Stimulated activated CD4-positive, alpha-beta T cell treated with anti-CD3 and anti-CD28 coated beads, Interleukin-1b, Interleukin-23, amount 100 ng/mL, for 1 hour (primary cell): ENCODE measurements around the gene CUL4B.
"Not testable (repeated sequence)": the region's sequence is repeated elsewhere in the genome, so short reads cannot be mapped to it uniquely, and the experiment has no call there.

Experiments used
- DNase-seq, 2 donors: peaks; one replicate each; pipeline ENCODE4 v3.0.0-alpha.2; 2020; ENCODE audit warnings: low read depth in 2 of 2

CUL4B gene

DNA sequence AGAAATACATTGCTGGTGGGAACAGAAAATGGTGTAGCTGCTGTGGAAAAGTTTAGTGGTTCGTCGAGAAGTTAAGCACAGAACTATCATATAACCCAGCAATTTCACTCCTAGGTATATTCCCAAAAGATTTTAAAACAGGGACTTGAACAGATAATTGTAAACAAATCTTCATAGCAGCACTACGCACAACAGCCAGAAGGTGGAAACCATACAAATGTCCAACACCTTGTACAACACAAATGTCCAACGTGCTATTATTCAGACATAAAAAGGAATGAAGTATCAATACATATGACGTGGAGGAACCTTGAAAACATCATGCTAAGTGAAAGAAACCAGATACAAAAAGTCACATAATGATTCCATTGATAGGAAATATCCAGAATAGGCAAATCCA lies 37.9 kb downstream of the CUL4B start:
- no peak for DNase-seq

DNA sequence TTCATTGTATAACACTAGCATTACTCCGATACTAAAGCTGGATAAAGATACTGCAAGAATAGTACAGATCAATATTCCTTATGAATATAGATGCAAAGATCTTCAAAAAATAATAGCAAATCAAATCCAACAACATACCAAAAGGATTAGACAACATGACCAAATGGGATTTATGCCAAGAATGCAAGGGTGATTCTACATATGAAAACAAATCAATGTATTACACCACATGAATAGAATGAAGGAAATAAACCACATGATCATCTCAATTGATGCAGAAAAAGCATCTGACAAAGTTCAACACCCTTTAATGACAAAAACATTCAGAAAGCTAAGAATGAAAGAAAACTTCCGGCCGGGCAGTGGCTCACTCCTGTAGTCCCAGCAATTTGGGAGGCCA lies 42.8 kb downstream of the CUL4B start:
- DNase-seq = no peak

DNA sequence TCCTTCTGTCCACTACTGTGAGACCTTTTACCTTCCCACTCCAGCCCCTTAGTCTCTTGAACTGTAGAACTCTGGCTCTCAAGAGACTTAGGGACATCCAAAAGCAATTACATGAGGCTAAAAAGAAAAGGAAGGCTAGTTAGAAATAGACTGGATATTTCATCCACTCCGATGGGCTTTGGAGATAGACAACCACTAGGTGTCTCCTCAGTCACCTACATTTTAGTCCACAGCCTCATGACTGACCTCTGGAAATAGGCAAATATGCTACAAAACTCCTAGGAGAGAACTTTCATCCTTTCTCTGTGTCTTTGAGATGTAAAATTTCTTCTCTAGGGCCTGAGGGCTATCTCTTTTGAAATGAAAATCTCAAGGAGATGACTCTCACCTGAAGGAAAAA lies 46.5 kb downstream of the CUL4B start:
- no peak for DNase-seq

DNA sequence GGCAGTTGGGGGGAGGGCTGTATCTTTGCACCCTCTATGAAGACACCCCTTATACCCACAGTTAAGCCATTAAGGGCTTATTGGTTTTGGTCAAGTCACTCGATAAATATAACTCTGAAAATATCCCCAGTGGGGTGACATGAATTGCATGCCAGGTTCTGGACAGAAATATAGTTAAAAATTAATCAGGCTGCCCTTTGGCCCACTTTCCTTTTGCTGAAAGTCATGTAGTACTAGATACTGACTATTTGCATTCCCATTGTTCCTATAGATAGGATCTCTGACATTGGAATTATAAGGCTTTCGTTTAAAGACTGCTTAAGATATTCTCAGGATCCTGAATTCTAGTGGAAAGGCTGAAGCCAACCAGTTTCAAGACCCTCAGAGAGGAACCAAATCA lies 48.1 kb downstream of the CUL4B start:
- no peak for DNase-seq

DNA sequence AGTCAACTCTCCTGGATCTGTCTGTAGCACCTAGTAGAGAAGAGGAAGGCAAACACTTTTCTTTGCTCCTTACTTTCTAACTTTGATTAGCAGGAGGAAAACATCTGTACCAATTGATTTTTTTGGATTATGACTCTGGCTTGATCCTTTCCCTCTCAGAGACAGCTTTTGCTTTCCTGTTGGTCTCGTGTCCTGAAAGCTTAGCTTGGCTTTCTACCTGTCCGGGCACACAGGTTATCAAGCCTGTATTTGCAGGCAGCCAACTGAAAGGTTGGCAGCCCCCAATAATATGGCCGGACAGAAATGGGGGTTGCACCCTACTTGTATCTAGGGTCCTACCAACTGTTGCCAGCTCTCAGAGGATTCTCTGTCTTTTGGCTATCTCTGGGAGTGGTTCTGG lies 48.5 kb downstream of the CUL4B start:
- no peak for DNase-seq

DNA sequence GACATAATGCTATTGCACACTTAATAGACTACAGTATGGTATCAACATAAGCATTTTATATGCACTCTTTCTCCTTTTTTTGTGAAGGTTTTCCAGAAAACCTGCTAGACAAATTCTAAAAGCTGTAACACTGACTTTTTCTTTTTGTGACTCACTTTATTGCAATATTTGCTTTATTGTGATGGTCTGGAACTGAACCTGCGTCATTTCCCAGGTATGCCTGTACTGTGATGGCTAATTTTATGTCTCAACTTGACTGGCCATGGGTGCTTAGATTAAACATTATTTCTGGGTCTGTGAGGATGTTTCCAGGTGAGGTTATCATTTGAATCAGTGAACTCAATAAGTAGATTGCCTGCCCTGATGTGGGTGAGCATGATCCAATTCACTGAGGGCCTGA lies 56.2 kb downstream of the CUL4B start:
- no peak for DNase-seq

DNA sequence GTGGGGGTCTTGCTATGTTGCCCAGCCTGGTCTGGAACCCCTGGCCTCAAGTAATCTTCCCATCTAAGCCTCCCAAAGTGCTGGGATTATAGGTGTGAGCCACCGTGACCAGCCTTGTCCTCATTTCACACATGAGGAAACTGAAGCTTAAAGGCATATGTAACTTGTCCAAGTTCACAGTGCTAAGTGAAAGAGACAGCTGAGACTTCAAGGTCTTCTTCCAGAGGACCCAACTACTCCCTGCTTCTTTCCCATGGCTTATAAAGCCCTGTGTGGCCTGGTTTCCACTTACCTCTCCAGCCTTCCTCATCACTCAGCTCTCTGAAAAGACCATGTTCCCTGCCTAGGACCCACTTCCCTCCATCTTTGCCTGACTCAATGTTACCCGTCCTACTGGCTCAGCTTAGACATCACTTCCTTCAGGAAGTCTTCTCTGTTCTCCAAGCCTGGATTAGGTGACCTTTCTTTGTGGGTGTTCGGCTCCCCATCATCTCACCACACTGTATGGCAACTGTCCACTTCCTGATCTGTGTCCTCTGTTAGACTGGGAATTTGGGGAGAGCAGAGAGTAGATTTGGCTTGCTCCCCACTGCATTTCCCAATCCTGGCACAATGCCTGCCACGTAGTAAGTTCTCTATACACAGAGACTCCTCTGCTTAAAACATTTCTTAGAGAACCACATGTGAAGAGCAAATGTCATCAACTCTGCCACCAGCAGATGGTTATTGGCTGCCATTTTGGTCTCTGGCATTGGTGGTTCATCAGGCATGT lies 61.3 kb downstream of the CUL4B start:
- DNase-seq = no peak

DNA sequence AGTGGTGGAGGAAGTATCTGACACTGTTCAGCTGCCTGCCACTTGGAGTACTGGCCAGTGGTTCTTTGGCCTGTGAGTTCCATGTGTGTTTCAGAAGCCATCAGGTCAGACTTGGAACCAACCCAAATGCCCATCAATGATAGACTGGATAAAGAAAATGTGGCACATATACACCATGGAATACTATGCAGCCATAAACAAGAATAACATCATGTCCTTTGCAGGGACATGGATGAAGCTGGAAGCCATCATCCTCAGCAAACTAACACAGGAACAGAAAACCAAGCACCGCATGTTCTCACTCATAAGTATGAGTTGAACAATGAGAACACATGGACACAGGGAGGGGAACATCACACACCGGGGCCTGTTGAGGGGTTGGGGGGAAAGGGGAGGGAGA lies 70.6 kb downstream of the CUL4B start:
- not testable (repeated sequence) for DNase-seq

DNA sequence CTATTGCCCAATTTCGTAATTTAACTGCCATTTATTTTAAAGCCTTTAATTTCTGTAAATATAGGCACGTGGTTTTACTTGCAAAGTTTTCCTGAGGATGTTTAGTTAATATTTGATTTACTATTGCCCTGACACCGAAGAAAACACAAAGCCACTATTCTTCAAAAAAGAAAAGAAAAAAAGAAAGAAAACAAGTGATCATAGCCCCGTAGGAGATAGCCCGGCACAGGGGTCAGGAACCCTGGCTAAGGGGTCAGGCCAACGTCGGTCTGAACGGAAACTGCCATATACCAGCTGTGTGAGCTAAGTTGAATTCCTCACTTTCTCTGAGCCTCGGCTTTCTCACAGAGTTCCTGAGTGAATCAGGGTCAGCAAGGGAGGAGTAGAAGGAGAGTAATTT lies 74.0 kb downstream of the CUL4B start:
- no peak for DNase-seq

DNA sequence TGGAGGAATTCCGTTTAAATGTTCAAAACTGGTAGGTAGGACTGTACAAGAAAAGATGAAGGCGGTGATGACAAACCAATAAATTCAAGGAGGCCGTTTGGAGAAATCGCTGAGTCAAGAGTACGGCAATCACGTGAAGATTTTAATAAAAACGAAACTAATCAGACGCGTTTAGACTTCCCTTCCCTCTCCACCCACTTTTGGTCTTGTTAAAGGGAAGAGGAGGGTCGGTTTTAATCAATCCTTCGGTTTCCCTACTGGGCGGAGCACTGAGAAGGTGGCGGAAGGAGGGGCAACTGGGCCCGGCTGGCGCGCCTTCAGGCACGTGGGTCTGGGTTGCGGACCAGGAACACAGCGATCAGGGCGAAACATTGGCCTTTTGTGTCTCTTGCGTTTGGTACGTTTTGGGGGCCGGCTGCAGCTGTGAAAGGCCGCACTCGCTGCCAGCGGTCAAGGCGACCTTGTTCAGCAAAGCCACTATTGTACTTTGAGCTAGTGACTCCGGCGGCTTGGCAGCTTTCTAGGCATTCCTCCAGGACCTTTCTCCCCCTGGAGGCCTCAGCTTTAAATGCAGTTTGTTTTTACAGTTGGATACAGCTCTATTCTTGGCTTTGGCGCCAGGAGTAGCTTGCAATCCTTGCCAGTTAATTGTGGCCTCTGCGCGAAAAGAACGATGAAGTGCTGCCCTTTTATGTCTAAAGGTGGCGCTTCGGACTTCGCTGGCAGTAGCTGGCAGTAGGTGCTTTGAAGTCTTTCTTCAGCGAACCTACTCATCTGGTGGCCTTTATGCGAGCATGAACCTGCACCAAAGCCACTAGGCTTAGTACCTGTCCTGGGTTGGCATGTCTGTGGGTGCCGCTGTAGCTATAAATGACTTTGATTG lies 74.9 kb downstream of the CUL4B start:
- peak in 1 of 2 donors; percentile 18 for DNase-seq

DNA sequence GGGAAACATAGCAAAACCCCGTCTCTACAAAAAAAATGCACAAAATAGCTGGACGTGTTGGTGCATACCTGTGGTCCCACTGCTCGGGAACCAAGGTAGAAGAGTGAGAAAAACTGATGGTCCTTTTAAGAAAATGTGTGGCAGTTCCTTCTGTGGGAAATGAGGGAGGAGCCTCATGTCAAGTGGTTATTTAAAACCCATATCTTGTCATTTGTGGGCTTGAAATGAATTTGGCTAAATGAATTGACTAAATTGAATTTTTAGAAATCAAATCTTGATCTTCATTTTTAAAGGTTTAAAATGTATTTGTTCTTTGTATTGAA lies 75.5 kb downstream of the CUL4B start:
- no peak for DNase-seq

DNA sequence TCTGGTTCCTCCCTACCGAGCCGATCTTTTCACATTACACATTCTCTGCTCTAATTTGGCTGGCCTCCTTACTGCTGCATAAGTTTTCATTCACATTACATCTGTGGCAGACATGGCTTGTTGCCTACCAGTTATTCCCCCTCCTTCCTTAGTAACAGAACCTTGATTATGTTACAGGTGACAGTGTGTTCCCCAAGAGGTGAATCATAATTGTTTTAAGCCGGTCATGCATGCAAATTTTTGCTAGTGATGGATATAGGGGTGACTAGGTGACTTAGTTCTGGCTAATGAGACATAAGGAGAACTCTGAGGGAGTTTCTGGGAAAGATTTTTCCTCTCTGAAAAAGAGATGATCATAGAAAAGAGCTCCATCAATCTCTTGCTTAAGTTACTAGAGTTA lies 83.3 kb downstream of the CUL4B start:
- no peak for DNase-seq

DNA sequence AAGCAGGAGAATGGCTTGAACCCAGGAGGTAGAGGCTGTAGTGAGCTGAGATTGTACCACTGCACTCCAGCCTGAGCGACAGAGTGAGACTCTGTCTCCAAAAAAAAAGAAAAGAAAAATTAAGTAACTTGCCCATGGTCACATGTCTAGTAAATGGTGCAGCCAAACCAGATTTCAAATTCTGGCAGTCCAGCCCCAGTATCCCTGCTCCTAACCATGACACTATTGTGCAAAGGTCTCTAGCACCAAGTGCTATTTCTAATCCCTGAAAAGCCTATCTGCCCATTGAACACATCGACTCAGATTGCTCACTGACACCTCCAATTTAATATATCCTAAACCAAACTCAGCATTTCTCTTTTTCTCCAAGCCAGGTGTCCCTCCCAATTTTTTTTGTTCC lies 84.0 kb downstream of the CUL4B start:
- DNase-seq = no peak

DNA sequence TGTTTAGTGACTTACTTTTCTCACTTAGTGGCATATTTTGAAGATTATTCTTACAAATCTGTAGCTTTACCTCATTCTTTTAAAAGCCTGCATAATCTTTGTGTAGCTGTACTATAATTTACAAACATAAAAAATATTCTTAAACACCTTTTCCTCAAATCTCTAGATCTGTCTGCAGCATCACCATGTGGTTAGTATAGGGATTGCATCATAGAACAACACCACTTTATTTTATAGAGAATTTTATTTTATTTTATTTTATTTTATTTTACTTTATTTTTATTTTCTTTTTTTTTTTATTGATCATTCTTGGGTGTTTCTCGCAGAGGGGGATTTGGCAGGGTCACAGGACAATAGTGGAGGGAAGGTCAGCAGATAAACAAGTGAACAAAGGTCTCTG lies 85.3 kb downstream of the CUL4B start:
- DNase-seq = not testable (repeated sequence)
